ENCODE results near the gene KRT13. TPM values are rescaled to one million over a fixed set of nuclear protein-coding genes. Genes with fewer than 3 reads are reported as not detected.

The KRT13 gene
- total RNA-seq, 2 donors from 2014 or later = not detected

- Histone ChIP-seq H3K36me3 (ENCODE audit: control insufficient read depth, insufficient read depth, low read length) (no peaks in the 10 kb centered on the region), H3K4me3 (ENCODE audit: low read length) (no peak overlapping the region), H3K4me1 (ENCODE audit: control insufficient read depth, insufficient read depth, low read length) (no peaks in the 10 kb centered on the region), H3K9ac (ENCODE audit: extremely low read depth, low read length, poor library complexity, severe bottlenecking) (no peak overlapping the region), H3K27me3 (ENCODE audit: control insufficient read depth, insufficient read depth, low read length, poor library complexity, severe bottlenecking) (peaks cover 11% of the 10 kb centered on the region), H3K27ac (ENCODE audit: low read depth, low read length) (no peak overlapping the region), H3K9me3 (ENCODE audit: control insufficient read depth, low read length) (peaks cover 15% of the 10 kb centered on the region)
- no peaks in the 10 kb centered on the region for H3K4me1 Mint-ChIP-seq
- H3K27me3 Mint-ChIP-seq (ENCODE audit: insufficient read depth) = peaks cover 17% of the 10 kb centered on the region
- TF ChIP-seq CTCF (conservative IDR thresholded peaks at IDR 0.05) = no peak
- no peaks in the 10 kb centered on the region for H3K36me3 Mint-ChIP-seq (ENCODE audit: low read depth)
- 67 to 69% methylated on average over 3 to 4 of the region's 4 CpGs for WGBS, 2 experiments (ENCODE audit: insufficient coverage in 1 of 2, insufficient read length in 1 of 2)
- peaks cover 18% of the 10 kb centered on the region for H3K9me3 Mint-ChIP-seq
- no peak overlapping the region for H3K27ac Mint-ChIP-seq
- no peak for DNase-seq
- no peak overlapping the region for H3K4me3 Mint-ChIP-seq
Observed at GRCh38 chr17:41452281-41452680, 53.1 kb downstream of the KRT13 start.

- no peaks in the 10 kb centered on the region for H3K4me1 Mint-ChIP-seq
- TF ChIP-seq CTCF (conservative IDR thresholded peaks at IDR 0.05) = no peak
- H3K27ac ChIP-seq (ENCODE audit: low read depth, low read length) = no peak overlapping the region
- no peak overlapping the region for H3K4me3 Mint-ChIP-seq
- H3K9ac ChIP-seq (ENCODE audit: extremely low read depth, low read length, poor library complexity, severe bottlenecking) = no peak overlapping the region
- no peak for DNase-seq
- 89% methylated on average over 2 of the region's 2 CpGs; no CpG with 5 or more reads in 1 of the 2 experiments for WGBS, 2 experiments (ENCODE audit: insufficient coverage in 1 of 2, insufficient read length in 1 of 2)
- no peaks in the 10 kb centered on the region for H3K4me1 ChIP-seq (ENCODE audit: control insufficient read depth, insufficient read depth, low read length)
- H3K36me3 Mint-ChIP-seq (ENCODE audit: low read depth) = no peaks in the 10 kb centered on the region
- H3K27ac Mint-ChIP-seq = no peak overlapping the region
- H3K27me3 ChIP-seq (ENCODE audit: control insufficient read depth, insufficient read depth, low read length, poor library complexity, severe bottlenecking) = peaks cover 8% of the 10 kb centered on the region
- H3K36me3 ChIP-seq (ENCODE audit: control insufficient read depth, insufficient read depth, low read length) = no peaks in the 10 kb centered on the region
- peaks cover 15% of the 10 kb centered on the region for H3K9me3 ChIP-seq (ENCODE audit: control insufficient read depth, low read length)
- no peak overlapping the region for H3K4me3 ChIP-seq (ENCODE audit: low read length)
- peaks cover 17% of the 10 kb centered on the region for H3K27me3 Mint-ChIP-seq (ENCODE audit: insufficient read depth)
- peaks cover 18% of the 10 kb centered on the region for H3K9me3 Mint-ChIP-seq
Observed at GRCh38 chr17:41451154-41451728, 54.2 kb downstream of the KRT13 start.

Small RNAs within 50 kb of the gene (microRNA-seq; reads per million reads assigned to microRNA genes)
- gene MIR6510 (ENCODE audit: borderline microRNAs expressed) = not detected

Other genes with a start within 250 kb of the KRT13 start
- not detected for gene KRTAP9-6, start 240.2 kb downstream of the KRT13 start, total RNA-seq
- gene KRTAP9-7, start 229.9 kb downstream of the KRT13 start, total RNA-seq = not detected
- gene KRTAP29-1, start 202.8 kb downstream of the KRT13 start, total RNA-seq = not detected
- not detected for gene KRTAP16-1, start 196.3 kb downstream of the KRT13 start, total RNA-seq
- gene KRTAP17-1, start 189.9 kb downstream of the KRT13 start, total RNA-seq = under 1 TPM; 0.46 to 0.48 TPM
- not detected for gene KRT33A, start 154.8 kb downstream of the KRT13 start, total RNA-seq
- gene KRT33B, start 135.8 kb downstream of the KRT13 start, total RNA-seq = not detected
- not detected for gene KRT34, start 123.3 kb downstream of the KRT13 start, total RNA-seq
- gene KRT31, start 108.0 kb downstream of the KRT13 start, total RNA-seq = not detected
- gene KRT37, start 81.0 kb downstream of the KRT13 start, total RNA-seq = not detected
- not detected for gene KRT38, start 64.6 kb downstream of the KRT13 start, total RNA-seq
- gene KRT32, start 38.2 kb downstream of the KRT13 start, total RNA-seq = not detected
- gene KRT35, start 24.5 kb downstream of the KRT13 start, total RNA-seq = not detected
- not detected for gene KRT36, start 15.7 kb downstream of the KRT13 start, total RNA-seq
- gene KRT15, start 13.3 kb upstream of the KRT13 start, total RNA-seq = 1 to 10 TPM in 1 of 2 donors, under 1 TPM in 1; 0.95 to 1.2 TPM
- gene KRT19, start 22.7 kb upstream of the KRT13 start, total RNA-seq = 1,000 to 10,000 TPM in 1 of 2 donors, 100 to 1,000 TPM in 1; 750 to 1,012 TPM
- not detected for gene KRT9, start 66.4 kb upstream of the KRT13 start, total RNA-seq
- not detected for gene KRT14, start 81.3 kb upstream of the KRT13 start, total RNA-seq
- not detected for gene KRT16, start 107.2 kb upstream of the KRT13 start, total RNA-seq
- not detected for gene KRT17, start 119.0 kb upstream of the KRT13 start, total RNA-seq
- gene EIF1, start 183.3 kb upstream of the KRT13 start, total RNA-seq = 100 to 1,000 TPM; 526 to 573 TPM
- gene GAST, start 206.7 kb upstream of the KRT13 start, total RNA-seq = not detected
- gene HAP1, start 229.0 kb upstream of the KRT13 start, total RNA-seq = 1 to 10 TPM; 1.7 TPM